ENCODE measurements around the gene ATL3. TPM values are rescaled to one million over a fixed set of nuclear protein-coding genes. Genes with fewer than 3 reads are reported as not detected.
"Not testable (repeated sequence)": the region's sequence is repeated elsewhere in the genome, so short reads cannot be mapped to it uniquely, and the experiment has no call there.

The ATL3 gene
- total and polyA plus RNA-seq, 4 experiments from 2014 or later = 22.2 to 43.3 (median 34.9) TPM

GRCh38 chr11:63687845-63688244, 16.7 kb upstream of the ATL3 start:
- intact Hi-C loops (cut with micrococcal nuclease) = no loop called here
- Mint-ChIP-seq H3K36me3 (no peaks in the 10 kb centered on the region), H3K4me1 (peaks cover 17 to 31% (median 18%) of the 10 kb centered on the region in 4 donors), H3K27ac (no peak overlapping the region), H3K27me3 (no peaks in the 10 kb centered on the region), H3K9me3 (no peaks in the 10 kb centered on the region), H3K4me3 (no peak overlapping the region)
- Histone ChIP-seq H3K9me3 (ENCODE audit: control insufficient read depth in 1 of 2, low read length in 2 of 2) (no peaks in the 10 kb centered on the region), H3K4me3 (ENCODE audit: low read length in 2 of 2) (no peak overlapping the region), H3K27ac (ENCODE audit: low read depth, low read length) (no peak overlapping the region), H3K27me3 (ENCODE audit: insufficient read depth, low read length) (no peaks in the 10 kb centered on the region), H3K36me3 (ENCODE audit: insufficient read depth, low read length) (no peaks in the 10 kb centered on the region), H3K4me1 (ENCODE audit: insufficient read depth, low read length) (peaks cover 7% of the 10 kb centered on the region)
- DNase-seq = no peak
- POLR2A ChIA-PET (ENCODE audit: partially characterized antibody) = no interaction called here
- CTCF ChIA-PET (ENCODE audit: partially characterized antibody) = interaction anchor here (1.8 kb wide), 1 partner anchor 51 kb away, joined by 5 read pairs; no protein-coding TSS in a partner anchor

GRCh38 chr11:63686926-63687325, 15.8 kb upstream of the ATL3 start:
- H3K27me3 ChIP-seq (ENCODE audit: insufficient read depth, low read length) = no peaks in the 10 kb centered on the region
- intact Hi-C loops (cut with micrococcal nuclease) = no loop called here
- peaks cover 16% of the 10 kb centered on the region for H3K4me1 ChIP-seq (ENCODE audit: insufficient read depth, low read length)
- no peaks in the 10 kb centered on the region for H3K27me3 Mint-ChIP-seq
- H3K4me3 Mint-ChIP-seq = no peak overlapping the region
- DNase-seq = no peak
- H3K9me3 ChIP-seq (ENCODE audit: control insufficient read depth in 1 of 2, low read length in 2 of 2) = no peaks in the 10 kb centered on the region
- no peak overlapping the region for H3K4me3 ChIP-seq (ENCODE audit: low read length in 2 of 2)
- no peaks in the 10 kb centered on the region for H3K9me3 Mint-ChIP-seq
- H3K27ac ChIP-seq (ENCODE audit: low read depth, low read length) = no peak overlapping the region
- CTCF ChIA-PET (ENCODE audit: partially characterized antibody) = interaction anchor here (0.7 to 1.8 kb wide), 2 partner anchors 52 to 463 kb away, joined by 3 to 5 read pairs; no protein-coding TSS in a partner anchor
- no peaks in the 10 kb centered on the region for H3K36me3 ChIP-seq (ENCODE audit: insufficient read depth, low read length)
- H3K36me3 Mint-ChIP-seq = peaks cover 0 to 3% of the 10 kb centered on the region in 2 donors
- H3K27ac Mint-ChIP-seq = no peak overlapping the region
- H3K4me1 Mint-ChIP-seq = peaks cover 25 to 40% (median 26%) of the 10 kb centered on the region in 4 donors
- POLR2A ChIA-PET (ENCODE audit: partially characterized antibody) = no interaction called here

- H3K27ac Mint-ChIP-seq; H3K27me3 Mint-ChIP-seq; H3K27ac ChIP-seq (ENCODE audit: low read depth, low read length); H3K27me3 ChIP-seq (ENCODE audit: insufficient read depth, low read length); H3K4me3 ChIP-seq (ENCODE audit: low read length in 2 of 2); H3K4me3 Mint-ChIP-seq; H3K9me3 ChIP-seq (ENCODE audit: control insufficient read depth in 1 of 2, low read length in 2 of 2); DNase-seq; intact Hi-C loops (cut with micrococcal nuclease); POLR2A ChIA-PET (ENCODE audit: partially characterized antibody); H3K36me3 ChIP-seq (ENCODE audit: insufficient read depth, low read length); H3K9me3 Mint-ChIP-seq; H3K36me3 Mint-ChIP-seq: not testable (repeated sequence)
- H3K4me1 Mint-ChIP-seq = peaks cover 26 to 41% (median 34%) of the 10 kb centered on the region in 4 donors
- CTCF ChIA-PET (ENCODE audit: partially characterized antibody) = interaction anchor here (1.5 kb wide), 1 partner anchor 14 kb away, joined by 5 read pairs; the partner anchor contains the start of gene ATL3
- peaks cover 22% of the 10 kb centered on the region for H3K4me1 ChIP-seq (ENCODE audit: insufficient read depth, low read length)
Measured at GRCh38 chr11:63685158-63685721, 14.1 kb upstream of the ATL3 start.

- Histone ChIP-seq H3K9me3 (ENCODE audit: control insufficient read depth in 1 of 2, low read length in 2 of 2) (no peaks in the 10 kb centered on the region), H3K27ac (ENCODE audit: low read depth, low read length) (no peak overlapping the region), H3K27me3 (ENCODE audit: insufficient read depth, low read length) (no peaks in the 10 kb centered on the region), H3K4me1 (ENCODE audit: insufficient read depth, low read length) (peaks cover 22% of the 10 kb centered on the region), H3K36me3 (ENCODE audit: insufficient read depth, low read length) (no peaks in the 10 kb centered on the region), H3K4me3 (ENCODE audit: low read length in 2 of 2) (no peak overlapping the region)
- H3K4me1 Mint-ChIP-seq = peaks cover 23 to 36% (median 29%) of the 10 kb centered on the region in 4 donors
- peak overlapping the region in 6 of 8 donors; percentile 55 to 98 (median 90) for H3K4me3 Mint-ChIP-seq
- peak overlapping the region in 3 of 7 donors; percentile 17 to 53 (median 40) for H3K27ac Mint-ChIP-seq
- POLR2A ChIA-PET (ENCODE audit: partially characterized antibody) = interaction anchor here (1.1 to 4.0 kb wide), 2 partner anchors 9 to 13 kb away, joined by 3 to 44 read pairs; partner anchors contain the start of gene ATL3
- H3K36me3 Mint-ChIP-seq = peaks cover 0 to 8% of the 10 kb centered on the region in 2 donors
- intact Hi-C loops (cut with micrococcal nuclease) = loop anchor here (5.0 kb wide), 1 partner anchor 504 kb away; the partner anchor contains the start of gene STIP1
- peaks cover 0 to 2% (median 0%) of the 10 kb centered on the region in 8 donors for H3K9me3 Mint-ChIP-seq
- no peak for DNase-seq
- H3K27me3 Mint-ChIP-seq = peaks cover 0 to 1% of the 10 kb centered on the region in 2 donors
- CTCF ChIA-PET (ENCODE audit: partially characterized antibody) = interaction anchor here (0.8 to 3.7 kb wide), 6 partner anchors 12 to 192 kb away, joined by 3 to 24 read pairs (median 6); partner anchors contain the start of gene ATL3
Measured at GRCh38 chr11:63683133-63683991, 12.2 kb upstream of the ATL3 start.

- peaks cover 0 to 8% of the 10 kb centered on the region in 2 donors for H3K36me3 Mint-ChIP-seq
- DNase-seq = peak in 1 of 5 donors; percentile 4
- H3K27ac Mint-ChIP-seq = peak overlapping the region; percentile 71 to 93 (median 90)
- H3K9me3 ChIP-seq (ENCODE audit: control insufficient read depth in 1 of 2, low read length in 2 of 2) = no peaks in the 10 kb centered on the region
- H3K4me3 ChIP-seq (ENCODE audit: low read length in 2 of 2) = peak overlapping the region; percentile 54 to 93
- peaks cover 22% of the 10 kb centered on the region for H3K4me1 ChIP-seq (ENCODE audit: insufficient read depth, low read length)
- H3K9me3 Mint-ChIP-seq = peaks cover 0 to 2% (median 0%) of the 10 kb centered on the region in 8 donors
- ChIA-PET POLR2A (ENCODE audit: partially characterized antibody) (interaction anchor here (0.8 to 4.0 kb wide), 8 partner anchors 8 to 1344 kb away, joined by 3 to 44 read pairs (median 3); partner anchors contain the start of genes ASRGL1 and ATL3), CTCF (ENCODE audit: partially characterized antibody) (interaction anchor here (0.8 to 3.7 kb wide), 9 partner anchors 9 to 203 kb away, joined by 3 to 24 read pairs (median 3); partner anchors contain the start of gene ATL3)
- peaks cover 19 to 32% (median 27%) of the 10 kb centered on the region in 4 donors for H3K4me1 Mint-ChIP-seq
- intact Hi-C loops (cut with micrococcal nuclease) = loop anchor here (5.0 kb wide), 1 partner anchor 505 kb away; the partner anchor contains the start of gene STIP1
- peak overlapping the region; percentile 89 to 98 (median 92) for H3K4me3 Mint-ChIP-seq
- peak overlapping the region; percentile 86 for H3K27ac ChIP-seq (ENCODE audit: low read depth, low read length)
- H3K36me3 ChIP-seq (ENCODE audit: insufficient read depth, low read length) = no peaks in the 10 kb centered on the region
- peaks cover 0 to 1% of the 10 kb centered on the region in 2 donors for H3K27me3 Mint-ChIP-seq
- no peaks in the 10 kb centered on the region for H3K27me3 ChIP-seq (ENCODE audit: insufficient read depth, low read length)
Measured at GRCh38 chr11:63682066-63683021, 11.2 kb upstream of the ATL3 start.

GRCh38 chr11:63681321-63682065, 10.3 kb upstream of the ATL3 start, which contains the start of gene RTN3:
Gene RTN3 (plus strand): TSS chr11:63681500. CDS start chr11:63681637, 137 bp downstream.
- no peaks in the 10 kb centered on the region for H3K9me3 ChIP-seq (ENCODE audit: control insufficient read depth in 1 of 2, low read length in 2 of 2)
- ChIA-PET POLR2A (ENCODE audit: partially characterized antibody) (interaction anchor here (0.7 to 4.0 kb wide), 11 partner anchors 8 to 1344 kb away, joined by 3 to 44 read pairs (median 3); partner anchors contain the start of genes ASRGL1 and ATL3), CTCF (ENCODE audit: partially characterized antibody) (interaction anchor here (0.8 to 3.7 kb wide), 7 partner anchors 8 to 203 kb away, joined by 3 to 24 read pairs (median 3); partner anchors contain the start of gene ATL3)
- H3K27ac Mint-ChIP-seq = peak within 1 kb of the TSS; percentile 71 to 98 (median 91)
- H3K4me1 Mint-ChIP-seq = peaks cover 18 to 30% (median 24%) of the 10 kb centered on the region in 4 donors
- H3K36me3 ChIP-seq (ENCODE audit: insufficient read depth, low read length) = no peaks in the 10 kb centered on the region
- H3K4me1 ChIP-seq (ENCODE audit: insufficient read depth, low read length) = peaks cover 22% of the 10 kb centered on the region
- H3K27me3 Mint-ChIP-seq = peaks cover 0 to 1% of the 10 kb centered on the region in 2 donors
- H3K4me3 ChIP-seq (ENCODE audit: low read length in 2 of 2) = peak within 1 kb of the TSS; percentile 54 to 93
- peaks cover 0 to 8% of the 10 kb centered on the region in 2 donors for H3K36me3 Mint-ChIP-seq
- peak within 1 kb of the TSS; percentile 89 to 98 (median 92) for H3K4me3 Mint-ChIP-seq
- intact Hi-C loops (cut with micrococcal nuclease) = loop anchor here (1.0 to 5.0 kb wide), 3 partner anchors 10 to 506 kb away; partner anchors contain the start of genes ATL3, COX8A and STIP1
- H3K27ac ChIP-seq (ENCODE audit: low read depth, low read length) = peak within 1 kb of the TSS; percentile 86
- DNase-seq = peak; percentile 98 to 99 (median 98)
- peaks cover 0 to 2% (median 0%) of the 10 kb centered on the region in 8 donors for H3K9me3 Mint-ChIP-seq
- H3K27me3 ChIP-seq (ENCODE audit: insufficient read depth, low read length) = no peaks in the 10 kb centered on the region
